ENCODE results near the gene FBXO8. TPM values are rescaled to one million over a fixed set of nuclear protein-coding genes. Genes with fewer than 3 reads are reported as not detected.

Gene FBXO8
- 22.5 and 28.9 TPM in 2 replicates for polyA plus RNA-seq (2011; rRNA removed)
- polyA minus RNA-seq (2011; rRNA and poly(A)+ RNA removed): 22.5 and 25.4 TPM in 2 replicates

GRCh38 chr4:174283507-174284471 lies at the start of gene FBXO8, which contains the start of gene CEP44:
TSS of gene FBXO8 (minus strand) at chr4:174283667. CDS start at chr4:174263092, 20,575 bp downstream.
TSS of gene CEP44 (plus strand) at chr4:174283911. CDS start at chr4:174299122, 15,211 bp downstream.
- peak; percentile 29 for DNase-seq (ENCODE audit: low read depth, low spot score)
- ChIA-PET POLR2A (interaction anchor here (0.7 to 1.0 kb wide), 4 partner anchors 18 to 551 kb away, joined by 3 read pairs; no protein-coding TSS in a partner anchor), CTCF (interaction anchor here (0.5 to 2.9 kb wide), 4 partner anchors 13 to 61 kb away, joined by 3 to 11 read pairs (median 4); no protein-coding TSS in a partner anchor)
- H3K27ac ChIP-seq (ENCODE audit: low read depth, low read length): peak within 1 kb of the TSS; percentile 96
- H3K27me3 ChIP-seq (ENCODE audit: control insufficient read depth, insufficient read depth, low read length): no peaks in the 10 kb centered on the region
- H3K9me3 ChIP-seq (ENCODE audit: control insufficient read depth, insufficient read depth, low read length): no peaks in the 10 kb centered on the region
- no peak for TF ChIP-seq CTCF (IDR thresholded peaks at IDR 0.05; ENCODE audit: low read depth, low read length)
- peak within 1 kb of the TSS; percentile 91 for H3K4me3 ChIP-seq (ENCODE audit: low read depth, low read length)

- ChIA-PET CTCF (interaction anchor here (1.4 kb wide), 1 partner anchor 111 kb away, joined by 4 read pairs; no protein-coding TSS in a partner anchor), POLR2A (no interaction called here)
- no peak for TF ChIP-seq CTCF (IDR thresholded peaks at IDR 0.05; ENCODE audit: low read depth, low read length)
- Histone ChIP-seq H3K9me3 (ENCODE audit: control insufficient read depth, insufficient read depth, low read length) (no peaks in the 10 kb centered on the region), H3K4me3 (ENCODE audit: low read depth, low read length) (no peak overlapping the region), H3K27ac (ENCODE audit: low read depth, low read length) (no peak overlapping the region), H3K27me3 (ENCODE audit: control insufficient read depth, insufficient read depth, low read length) (no peaks in the 10 kb centered on the region)
- DNase-seq (ENCODE audit: low read depth, low spot score): no peak
These were observed 49.5 kb upstream of the FBXO8 start for GRCh38 chr4:174332741-174333493.

GRCh38 chr4:174324725-174325124 lies 41.3 kb upstream of the FBXO8 start:
- Histone ChIP-seq H3K27me3 (ENCODE audit: control insufficient read depth, insufficient read depth, low read length) (no peaks in the 10 kb centered on the region), H3K9me3 (ENCODE audit: control insufficient read depth, insufficient read depth, low read length) (no peaks in the 10 kb centered on the region), H3K27ac (ENCODE audit: low read depth, low read length) (no peak overlapping the region), H3K4me3 (ENCODE audit: low read depth, low read length) (no peak overlapping the region)
- no peak for TF ChIP-seq CTCF (IDR thresholded peaks at IDR 0.05; ENCODE audit: low read depth, low read length)
- CTCF ChIA-PET: no interaction called here
- POLR2A ChIA-PET: no interaction called here
- DNase-seq (ENCODE audit: low read depth, low spot score): no peak

- H3K27me3 ChIP-seq (ENCODE audit: control insufficient read depth, insufficient read depth, low read length): no peaks in the 10 kb centered on the region
- H3K4me3 ChIP-seq (ENCODE audit: low read depth, low read length): no peak overlapping the region
- ChIA-PET POLR2A (no interaction called here), CTCF (no interaction called here)
- DNase-seq (ENCODE audit: low read depth, low spot score): no peak
- H3K9me3 ChIP-seq (ENCODE audit: control insufficient read depth, insufficient read depth, low read length): no peaks in the 10 kb centered on the region
- no peak for TF ChIP-seq CTCF (IDR thresholded peaks at IDR 0.05; ENCODE audit: low read depth, low read length)
- no peak overlapping the region for H3K27ac ChIP-seq (ENCODE audit: low read depth, low read length)
These were observed 40.8 kb upstream of the FBXO8 start for GRCh38 chr4:174324236-174324635.
